ENCODE measurements around the gene SMAD7. TPM values are rescaled to one million over a fixed set of nuclear protein-coding genes. Genes with fewer than 3 reads are reported as not detected.

The SMAD7 gene
- total RNA-seq, 2 donors from 2014 or later, result 23.3 to 44.5 TPM

- Histone ChIP-seq H3K4me3 (no peak overlapping the region), H3K27me3 (no peaks in the 10 kb centered on the region), H3K9me3 (no peaks in the 10 kb centered on the region), H3K36me3 (replicated peaks in 1 of 2; ENCODE audit: insufficient read depth in 1 of 2, low read depth in 2 of 2) (no peaks in the 10 kb centered on the region), H3K27ac (peak overlapping the region; percentile 71 to 92 (median 88)), H3K4me1 (peaks cover 15% of the 10 kb centered on the region)
- 63 to 68% methylated on average over 26 to 28 of the region's 28 CpGs for WGBS, 2 donors
- intact Hi-C loops (cut with DNase I), result loop anchor here (10.0 kb wide), 1 partner anchor 200 kb away; no protein-coding TSS in a partner anchor
- no peak for ATAC-seq
- DNase-seq, result peak in 1 of 4 donors; percentile 43
- TF ChIP-seq CTCF (IDR thresholded peaks at IDR 0.05) (no peak), POLR2A (IDR thresholded peaks at IDR 0.05) (no peak)
Measured at GRCh38 chr18:48974304-48975119, 23.7 kb upstream of the SMAD7 start.

- Histone ChIP-seq H3K36me3 (replicated peaks in 1 of 2; ENCODE audit: insufficient read depth in 1 of 2, low read depth in 2 of 2) (no peaks in the 10 kb centered on the region), H3K27ac (no peak overlapping the region), H3K9me3 (no peaks in the 10 kb centered on the region), H3K4me3 (no peak overlapping the region), H3K4me1 (peaks cover 15% of the 10 kb centered on the region), H3K27me3 (no peaks in the 10 kb centered on the region)
- intact Hi-C loops (cut with DNase I), result loop anchor here (10.0 kb wide), 1 partner anchor 199 kb away; no protein-coding TSS in a partner anchor
- DNase-seq, result no peak
- 39 to 74% methylated on average over 3 of the region's 3 CpGs for WGBS, 2 donors
- TF ChIP-seq CTCF (IDR thresholded peaks at IDR 0.05) (no peak), POLR2A (IDR thresholded peaks at IDR 0.05) (no peak)
- ATAC-seq, result no peak
Measured at GRCh38 chr18:48973731-48974130, 23.0 kb upstream of the SMAD7 start.

GRCh38 chr18:48968412-48969215 is 17.8 kb upstream of the SMAD7 start:
- TF ChIP-seq CTCF (IDR thresholded peaks at IDR 0.05) (no peak), POLR2A (IDR thresholded peaks at IDR 0.05) (no peak)
- no peak for ATAC-seq
- no peak for DNase-seq

GRCh38 chr18:48967545-48967944 is 16.8 kb upstream of the SMAD7 start:
- TF ChIP-seq POLR2A (IDR thresholded peaks at IDR 0.05) (no peak), CTCF (IDR thresholded peaks at IDR 0.05) (no peak)
- H3K27ac ChIP-seq, result no peak overlapping the region
- WGBS, 2 donors, result 87 to 92% methylated on average over 2 of the region's 2 CpGs
- no peaks in the 10 kb centered on the region for H3K36me3 ChIP-seq (replicated peaks in 1 of 2; ENCODE audit: insufficient read depth in 1 of 2, low read depth in 2 of 2)
- H3K4me1 ChIP-seq, result no peaks in the 10 kb centered on the region
- no peaks in the 10 kb centered on the region for H3K27me3 ChIP-seq
- H3K9me3 ChIP-seq, result no peaks in the 10 kb centered on the region
- ATAC-seq, result no peak
- intact Hi-C loops (cut with DNase I), result no loop called here
- no peak overlapping the region for H3K4me3 ChIP-seq
- DNase-seq, result no peak

More at GRCh38 chr18:48968412-48969215, 17.8 kb upstream of the SMAD7 start:
- Histone ChIP-seq H3K27ac (no peak overlapping the region), H3K9me3 (no peaks in the 10 kb centered on the region), H3K27me3 (no peaks in the 10 kb centered on the region), H3K4me1 (no peaks in the 10 kb centered on the region), H3K4me3 (no peak overlapping the region), H3K36me3 (replicated peaks in 1 of 2; ENCODE audit: insufficient read depth in 1 of 2, low read depth in 2 of 2) (no peaks in the 10 kb centered on the region)
- WGBS, 2 donors, result 77 to 78% methylated on average over 11 of the region's 11 CpGs
- intact Hi-C loops (cut with DNase I), result no loop called here

Measured in body of pancreas (tissue), 4 donors.